ENCODE results near the gene LIMS1. TPM values are rescaled to one million over a fixed set of nuclear protein-coding genes. Genes with fewer than 3 reads are reported as not detected.
"Not testable (repeated sequence)": the region's sequence is repeated elsewhere in the genome, so short reads cannot be mapped to it uniquely, and the experiment has no call there.

Gene LIMS1
- total and polyA plus RNA-seq, 2 donors (not counting 1 experiment from before 2014, with no cell fraction given) = 14.0 to 22.1 TPM

- H3K4me3 Mint-ChIP-seq; H3K27ac Mint-ChIP-seq; H3K4me3 ChIP-seq (ENCODE audit: control extremely low read depth in 1 of 5, extremely low read depth in 1 of 5, insufficient read depth in 1 of 5, low read depth in 2 of 5, low read length in 4 of 5); H2AFZ ChIP-seq (ENCODE audit: insufficient read depth, low read depth, low read length, poor library complexity, severe bottlenecking); H3K27me3 Mint-ChIP-seq; intact Hi-C loops (cut with micrococcal nuclease); CTCF ChIA-PET; H3K9me3 ChIP-seq (ENCODE audit: control extremely low read depth in 1 of 3, control insufficient read depth in 2 of 3, insufficient read depth in 1 of 3, low read length in 2 of 3); H4K20me1 ChIP-seq (ENCODE audit: control insufficient read depth, insufficient read depth, low read length, poor library complexity, severe bottlenecking); H3K9me3 Mint-ChIP-seq (ENCODE audit: insufficient read depth); ATAC-seq (ENCODE audit: low read depth); DNase-seq; H3K4me2 ChIP-seq (replicated peaks; ENCODE audit: low read depth, low read length, poor library complexity, severe bottlenecking); H3K27ac ChIP-seq (ENCODE audit: low read length in 2 of 2); H3K9ac ChIP-seq (ENCODE audit: low read length); H3K36me3 ChIP-seq (replicated peaks in 1 of 2; ENCODE audit: control extremely low read depth in 1 of 2, control insufficient read depth in 1 of 2, extremely low read depth in 1 of 2, insufficient read depth in 2 of 2, low read length in 1 of 2); H3K27me3 ChIP-seq (replicated peaks in 1 of 4; ENCODE audit: control extremely low read depth in 1 of 4, control insufficient read depth in 3 of 4, insufficient read depth in 4 of 4, low read length in 3 of 4); H3K79me2 ChIP-seq (ENCODE audit: control insufficient read depth, insufficient read depth, low read length); POLR2A ChIA-PET; H3K4me1 ChIP-seq (ENCODE audit: control insufficient read depth in 2 of 2, insufficient read depth in 2 of 2, low read length in 2 of 2): not testable (repeated sequence)
- H3K4me1 Mint-ChIP-seq = peaks cover 21% of the 10 kb centered on the region
- WGBS (ENCODE audit: insufficient coverage) = 80% methylated on average over 1 of the region's 4 CpGs
Observed at GRCh38 chr2:108665975-108666374, 131.7 kb downstream of the LIMS1 start.

GRCh38 chr2:108667140-108667539, 132.9 kb downstream of the LIMS1 start:
- H3K27me3 Mint-ChIP-seq; ATAC-seq (ENCODE audit: low read depth); intact Hi-C loops (cut with micrococcal nuclease); DNase-seq; H3K4me1 ChIP-seq (ENCODE audit: control insufficient read depth in 2 of 2, insufficient read depth in 2 of 2, low read length in 2 of 2); H3K9ac ChIP-seq (ENCODE audit: low read length); H3K36me3 ChIP-seq (replicated peaks in 1 of 2; ENCODE audit: control extremely low read depth in 1 of 2, control insufficient read depth in 1 of 2, extremely low read depth in 1 of 2, insufficient read depth in 2 of 2, low read length in 1 of 2); H3K27ac ChIP-seq (ENCODE audit: low read length in 2 of 2); H3K79me2 ChIP-seq (ENCODE audit: control insufficient read depth, insufficient read depth, low read length); H3K4me2 ChIP-seq (replicated peaks; ENCODE audit: low read depth, low read length, poor library complexity, severe bottlenecking); H3K4me3 Mint-ChIP-seq; H2AFZ ChIP-seq (ENCODE audit: insufficient read depth, low read depth, low read length, poor library complexity, severe bottlenecking); CTCF ChIA-PET; H3K9me3 Mint-ChIP-seq (ENCODE audit: insufficient read depth); H3K27me3 ChIP-seq (replicated peaks in 1 of 4; ENCODE audit: control extremely low read depth in 1 of 4, control insufficient read depth in 3 of 4, insufficient read depth in 4 of 4, low read length in 3 of 4); H3K4me3 ChIP-seq (ENCODE audit: control extremely low read depth in 1 of 5, extremely low read depth in 1 of 5, insufficient read depth in 1 of 5, low read depth in 2 of 5, low read length in 4 of 5); H4K20me1 ChIP-seq (ENCODE audit: control insufficient read depth, insufficient read depth, low read length, poor library complexity, severe bottlenecking); H3K9me3 ChIP-seq (ENCODE audit: control extremely low read depth in 1 of 3, control insufficient read depth in 2 of 3, insufficient read depth in 1 of 3, low read length in 2 of 3); H3K27ac Mint-ChIP-seq; POLR2A ChIA-PET: not testable (repeated sequence)
- H3K4me1 Mint-ChIP-seq = peaks cover 15% of the 10 kb centered on the region
- 100% methylated on average over 1 of the region's 2 CpGs for WGBS (ENCODE audit: insufficient coverage)

- H3K27ac Mint-ChIP-seq; DNase-seq; H3K4me2 ChIP-seq (replicated peaks; ENCODE audit: low read depth, low read length, poor library complexity, severe bottlenecking); H3K4me3 ChIP-seq (ENCODE audit: control extremely low read depth in 1 of 5, extremely low read depth in 1 of 5, insufficient read depth in 1 of 5, low read depth in 2 of 5, low read length in 4 of 5); CTCF ChIA-PET; POLR2A ChIA-PET; H3K9ac ChIP-seq (ENCODE audit: low read length); H3K36me3 ChIP-seq (replicated peaks in 1 of 2; ENCODE audit: control extremely low read depth in 1 of 2, control insufficient read depth in 1 of 2, extremely low read depth in 1 of 2, insufficient read depth in 2 of 2, low read length in 1 of 2); H3K27me3 ChIP-seq (replicated peaks in 1 of 4; ENCODE audit: control extremely low read depth in 1 of 4, control insufficient read depth in 3 of 4, insufficient read depth in 4 of 4, low read length in 3 of 4); ATAC-seq (ENCODE audit: low read depth); H3K4me1 Mint-ChIP-seq; H3K4me1 ChIP-seq (ENCODE audit: control insufficient read depth in 2 of 2, insufficient read depth in 2 of 2, low read length in 2 of 2); H4K20me1 ChIP-seq (ENCODE audit: control insufficient read depth, insufficient read depth, low read length, poor library complexity, severe bottlenecking); H2AFZ ChIP-seq (ENCODE audit: insufficient read depth, low read depth, low read length, poor library complexity, severe bottlenecking); H3K4me3 Mint-ChIP-seq; H3K27me3 Mint-ChIP-seq; intact Hi-C loops (cut with micrococcal nuclease); H3K79me2 ChIP-seq (ENCODE audit: control insufficient read depth, insufficient read depth, low read length); H3K27ac ChIP-seq (ENCODE audit: low read length in 2 of 2); H3K9me3 ChIP-seq (ENCODE audit: control extremely low read depth in 1 of 3, control insufficient read depth in 2 of 3, insufficient read depth in 1 of 3, low read length in 2 of 3); H3K9me3 Mint-ChIP-seq (ENCODE audit: insufficient read depth): not testable (repeated sequence)
- WGBS (ENCODE audit: insufficient coverage) = no CpG with 5 or more reads among the region's 1 CpG
Observed at GRCh38 chr2:108670282-108670681, 136.0 kb downstream of the LIMS1 start.

GRCh38 chr2:108672200-108672805, 138.0 kb downstream of the LIMS1 start:
- H3K4me2 ChIP-seq (replicated peaks; ENCODE audit: low read depth, low read length, poor library complexity, severe bottlenecking); H3K4me3 ChIP-seq (ENCODE audit: control extremely low read depth in 1 of 5, extremely low read depth in 1 of 5, insufficient read depth in 1 of 5, low read depth in 2 of 5, low read length in 4 of 5); H2AFZ ChIP-seq (ENCODE audit: insufficient read depth, low read depth, low read length, poor library complexity, severe bottlenecking); CTCF ChIA-PET; H3K4me1 ChIP-seq (ENCODE audit: control insufficient read depth in 2 of 2, insufficient read depth in 2 of 2, low read length in 2 of 2); H4K20me1 ChIP-seq (ENCODE audit: control insufficient read depth, insufficient read depth, low read length, poor library complexity, severe bottlenecking); H3K4me1 Mint-ChIP-seq; H3K79me2 ChIP-seq (ENCODE audit: control insufficient read depth, insufficient read depth, low read length); H3K27ac Mint-ChIP-seq; POLR2A ChIA-PET; H3K27me3 ChIP-seq (replicated peaks in 1 of 4; ENCODE audit: control extremely low read depth in 1 of 4, control insufficient read depth in 3 of 4, insufficient read depth in 4 of 4, low read length in 3 of 4); H3K27me3 Mint-ChIP-seq; H3K27ac ChIP-seq (ENCODE audit: low read length in 2 of 2); H3K9ac ChIP-seq (ENCODE audit: low read length); ATAC-seq (ENCODE audit: low read depth); intact Hi-C loops (cut with micrococcal nuclease); H3K36me3 ChIP-seq (replicated peaks in 1 of 2; ENCODE audit: control extremely low read depth in 1 of 2, control insufficient read depth in 1 of 2, extremely low read depth in 1 of 2, insufficient read depth in 2 of 2, low read length in 1 of 2); DNase-seq; H3K9me3 Mint-ChIP-seq (ENCODE audit: insufficient read depth); H3K4me3 Mint-ChIP-seq; H3K9me3 ChIP-seq (ENCODE audit: control extremely low read depth in 1 of 3, control insufficient read depth in 2 of 3, insufficient read depth in 1 of 3, low read length in 2 of 3): not testable (repeated sequence)
- WGBS (ENCODE audit: insufficient coverage) = no CpG with 5 or more reads among the region's 6 CpGs

Data from B cell (primary cell).